Measurements from ENCODE around the gene SLC9A3.

DNA sequence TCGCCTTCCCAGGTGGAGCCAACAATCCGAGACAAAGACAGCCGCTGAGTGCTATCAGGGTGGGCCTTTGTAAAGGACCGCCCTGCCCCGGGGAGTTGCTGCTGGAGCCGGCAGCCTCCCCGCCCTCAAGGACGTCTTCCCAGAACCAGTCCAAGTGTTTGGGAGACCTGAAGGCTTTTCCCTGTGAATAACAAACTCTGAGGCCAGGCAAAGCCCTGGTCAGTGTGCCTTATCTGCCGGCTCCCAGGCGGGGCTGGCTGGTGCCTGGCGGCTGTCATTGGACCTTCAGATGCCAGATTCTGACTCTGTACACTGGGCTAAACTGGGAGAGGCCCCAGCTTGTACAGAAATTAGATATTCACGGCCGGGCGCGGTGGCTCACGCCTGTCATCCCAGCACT lies 2.1 kb downstream of the SLC9A3 start:
- TF ChIP-seq PATZ1 (CRISPR knock-in tag; IDR thresholded peaks at IDR 0.05) (no peak), REST (IDR thresholded peaks at IDR 0.05; ENCODE audit: borderline replicate concordance in 1 of 2, low read depth in 1 of 2, low read length in 2 of 2) (no peak), E2F2 (CRISPR knock-in tag; IDR thresholded peaks at IDR 0.05; ENCODE audit: borderline replicate concordance) (no peak), GTF3A (CRISPR knock-in tag; conservative IDR thresholded peaks at IDR 0.05) (no peak), RAD21 (CRISPR knock-in tag; IDR thresholded peaks at IDR 0.05) (no peak), HDAC2 (CRISPR knock-in tag; IDR thresholded peaks at IDR 0.05) (no peak), ZNF343 (CRISPR knock-in tag; IDR thresholded peaks at IDR 0.05) (no peak), CTCF (CRISPR knock-in tag; IDR thresholded peaks at IDR 0.05) (no peak)

Data from HepG2 (cell line).